GM19455 (cell line): ENCODE results near the gene ZFHX3.

ENCODE experiments used
- ATAC-seq: cut with Tn5 transposase; IDR thresholded peaks from one replicate; pipeline ENCODE4 v1.9.1; 2021; ENCODE audit not compliant: unreplicated experiment

The ZFHX3 gene

DNA sequence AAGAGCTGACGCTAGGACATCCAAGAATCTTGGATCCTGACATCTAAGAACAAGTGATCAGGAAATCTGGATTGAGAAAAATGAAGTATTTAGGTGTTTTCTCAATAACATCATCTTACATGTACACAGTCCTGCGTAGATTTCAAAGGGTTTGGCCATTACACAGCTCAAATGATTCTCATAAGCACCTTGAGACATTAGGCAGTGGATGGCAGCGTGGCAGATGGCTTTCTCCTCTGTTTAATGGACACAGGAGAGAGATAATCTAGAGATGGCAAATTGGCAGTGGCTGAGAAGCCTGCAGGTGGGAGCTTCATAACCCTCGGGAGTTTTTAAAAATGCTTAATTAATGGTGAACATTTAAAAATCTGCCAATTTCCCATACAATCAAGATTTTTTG lies 137.5 kb downstream of the ZFHX3 start:
- no peak for ATAC-seq

DNA sequence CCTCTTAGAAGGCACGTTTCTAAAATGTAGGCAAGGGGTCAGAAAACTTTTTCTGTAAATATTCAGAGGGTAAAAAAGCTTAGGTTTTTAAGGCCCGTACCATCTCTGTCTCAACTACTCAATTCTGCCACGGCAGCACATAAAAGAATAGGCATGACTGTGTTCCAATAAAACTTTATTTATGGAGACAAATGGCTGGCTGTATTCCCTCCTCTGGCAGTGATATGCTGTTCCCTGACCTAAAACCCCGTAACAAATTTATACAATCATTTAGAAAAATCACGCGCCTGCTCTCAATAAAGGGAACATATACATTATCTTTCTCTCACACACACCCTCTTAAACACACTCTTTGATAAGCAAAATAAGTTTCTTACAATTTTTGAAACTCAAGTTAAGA lies 138.7 kb downstream of the ZFHX3 start:
- ATAC-seq, result no peak

DNA sequence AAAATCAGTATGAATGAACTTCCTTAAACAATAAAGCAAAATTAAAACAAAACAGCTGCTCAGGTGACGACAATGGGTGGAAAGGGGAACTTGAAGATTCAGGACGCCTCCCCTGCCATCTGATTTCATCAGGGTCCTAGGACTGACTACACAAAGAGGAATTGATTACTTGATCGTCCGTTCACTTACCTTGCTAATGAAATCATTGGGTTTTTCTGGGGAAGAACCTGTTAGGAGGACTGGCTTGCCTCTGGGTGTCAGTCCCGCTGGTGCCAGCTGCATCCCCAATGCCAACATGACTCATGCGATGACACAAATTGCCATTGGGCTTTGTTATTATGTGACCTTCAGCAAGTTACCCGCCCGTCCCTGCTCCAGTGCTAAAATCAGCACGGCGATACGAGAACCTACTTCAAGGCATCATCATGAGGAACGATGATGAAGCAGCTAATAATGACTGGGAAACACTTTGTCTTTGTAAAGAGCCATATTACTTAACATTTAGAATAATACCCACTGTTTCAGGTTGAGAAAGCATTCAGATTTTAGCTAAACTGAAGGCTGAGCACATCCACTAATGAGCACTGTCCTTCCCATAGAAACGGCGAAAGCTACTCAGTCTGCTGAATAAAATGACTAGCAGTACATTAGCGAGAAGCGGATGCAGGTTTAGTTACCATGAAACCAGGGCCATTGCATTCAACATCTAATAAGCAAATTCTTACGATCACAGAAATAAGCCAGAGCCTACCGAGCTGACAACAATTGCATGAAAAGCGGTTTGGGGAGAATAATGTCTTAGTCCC lies 139.4 kb downstream of the ZFHX3 start:
- no peak for ATAC-seq

DNA sequence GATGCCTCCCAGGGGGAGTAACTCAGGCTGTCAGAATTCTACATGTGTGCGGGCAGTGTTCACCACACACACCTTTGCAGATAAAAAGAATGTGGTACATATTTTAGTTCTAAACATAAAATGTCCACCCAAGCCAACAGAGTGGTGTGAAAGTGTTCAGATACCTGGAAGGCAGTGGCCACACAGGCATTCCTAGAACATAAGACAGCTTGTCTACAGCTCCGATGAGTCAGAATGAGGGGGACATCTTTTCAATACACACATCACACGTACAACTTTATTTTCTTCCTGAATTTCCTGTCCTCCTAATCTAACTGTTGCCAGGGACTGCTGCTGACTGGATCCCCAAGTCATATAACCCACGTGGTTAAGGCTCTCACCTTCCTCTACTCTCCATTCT lies 142.3 kb downstream of the ZFHX3 start:
- no peak for ATAC-seq

DNA sequence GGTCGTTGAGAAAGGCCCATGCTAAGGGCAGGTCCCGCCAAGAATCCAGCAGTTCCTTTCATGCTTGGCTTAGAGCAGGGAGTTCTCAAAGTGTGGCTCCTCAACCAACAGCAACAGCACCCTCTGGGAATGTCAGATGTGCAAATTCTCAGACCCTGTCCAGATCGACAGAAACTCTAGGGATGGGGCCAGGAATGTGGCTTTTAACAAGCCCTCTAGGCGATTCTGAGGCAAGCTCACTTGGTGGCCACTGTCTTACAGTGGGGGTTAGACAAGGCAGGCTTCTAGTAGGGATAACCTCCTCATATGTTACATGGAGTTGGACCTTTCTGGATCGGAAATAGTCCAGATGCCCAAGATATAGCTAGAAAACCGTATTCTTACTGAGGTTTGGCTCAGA lies 144.8 kb downstream of the ZFHX3 start:
- ATAC-seq, result no peak

DNA sequence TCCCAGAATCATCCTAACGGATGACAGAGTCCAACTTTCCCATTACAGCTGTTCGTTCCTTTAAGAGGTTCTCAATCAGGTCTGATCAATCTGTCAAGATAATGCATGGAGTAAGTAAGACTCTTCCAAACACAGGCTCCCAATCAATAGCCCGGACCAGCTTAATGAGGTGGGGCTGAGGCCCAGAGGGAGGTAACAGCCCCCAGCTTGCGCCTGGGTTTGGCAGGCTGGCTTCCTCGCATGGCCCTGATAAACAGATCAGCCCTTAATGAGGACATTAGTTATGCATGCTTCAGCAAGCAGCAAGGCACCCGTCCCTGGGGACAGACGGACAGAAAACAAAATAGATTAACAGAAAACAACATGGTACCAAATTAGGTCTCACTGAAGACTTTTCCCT lies 145.7 kb downstream of the ZFHX3 start:
- no peak for ATAC-seq

DNA sequence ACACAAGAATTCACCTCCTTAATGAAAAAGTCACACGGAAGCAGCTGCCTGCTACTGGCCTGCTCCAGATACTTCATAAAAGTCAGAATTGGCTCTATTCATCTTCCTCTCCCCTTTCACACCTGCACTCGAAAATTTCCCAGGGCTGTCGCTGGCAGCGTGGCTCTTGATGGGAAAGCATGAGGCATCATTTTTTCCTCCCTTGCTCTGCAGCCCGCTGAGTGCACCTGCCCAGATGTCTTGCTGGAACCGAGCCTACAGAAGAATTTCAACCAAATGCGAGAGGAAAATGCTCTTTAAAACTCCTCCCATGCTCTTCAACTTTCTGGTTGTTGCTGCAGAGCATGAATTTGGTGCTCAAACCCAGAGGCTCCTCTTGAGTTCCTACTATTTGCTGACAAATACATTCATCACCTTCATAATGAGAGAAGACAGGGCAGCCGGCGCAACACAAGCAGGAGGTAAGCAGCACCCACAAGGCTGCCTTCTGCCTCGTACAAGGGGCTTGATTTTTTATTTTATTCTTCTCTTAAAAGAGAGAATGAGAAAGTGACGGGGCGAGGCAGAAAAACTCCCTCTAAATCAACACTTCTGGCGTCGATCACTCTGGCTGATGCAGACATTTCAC lies 146.8 kb downstream of the ZFHX3 start:
- no peak for ATAC-seq

DNA sequence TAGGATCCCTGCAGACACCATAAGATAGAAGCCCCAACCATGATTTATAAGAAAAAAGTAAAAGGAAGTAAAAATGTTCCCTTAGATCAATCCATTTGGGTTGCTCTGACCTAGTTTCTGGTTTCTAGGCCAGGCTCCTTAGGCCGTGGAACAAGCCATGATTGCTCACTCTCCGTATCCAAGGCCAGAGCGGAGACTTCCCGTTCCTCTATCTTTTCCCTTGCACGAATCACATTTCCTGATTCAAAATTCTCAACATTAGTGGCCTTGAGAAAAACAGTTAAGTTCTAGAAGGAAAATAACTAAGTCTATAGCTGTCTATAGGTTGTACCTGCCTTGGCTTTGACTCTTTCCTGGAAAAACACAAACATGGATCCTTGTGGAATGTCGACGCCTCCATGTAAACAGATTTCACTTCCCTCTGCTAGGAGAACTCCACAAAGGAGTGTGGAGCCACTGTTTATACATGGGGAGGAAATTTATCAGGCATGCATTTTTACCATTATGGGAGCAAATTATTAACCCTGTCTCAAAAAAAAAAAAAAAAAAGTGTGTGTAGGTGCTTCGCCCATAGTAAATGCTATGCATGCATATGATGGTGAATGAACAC lies 149.6 kb downstream of the ZFHX3 start:
- ATAC-seq, result no peak

DNA sequence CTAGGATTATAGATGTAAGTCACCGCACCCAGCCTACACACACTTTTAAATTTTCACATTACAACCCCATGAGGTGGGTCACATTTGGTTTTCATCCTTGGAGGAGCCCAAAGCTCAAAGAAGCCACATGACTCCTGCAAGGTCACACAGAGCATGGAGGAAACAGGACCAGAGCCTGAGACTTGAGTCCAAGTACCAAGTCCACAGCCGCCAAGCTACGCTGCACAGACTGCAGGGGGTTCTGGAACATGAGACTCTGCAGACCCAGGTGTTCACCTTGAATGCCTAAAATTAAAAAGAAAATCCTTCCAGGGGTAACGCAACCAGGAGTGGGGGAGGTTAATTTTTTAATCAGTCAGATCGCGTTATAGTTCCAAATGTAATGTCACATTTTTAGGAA lies 150.2 kb downstream of the ZFHX3 start:
- ATAC-seq, result no peak

DNA sequence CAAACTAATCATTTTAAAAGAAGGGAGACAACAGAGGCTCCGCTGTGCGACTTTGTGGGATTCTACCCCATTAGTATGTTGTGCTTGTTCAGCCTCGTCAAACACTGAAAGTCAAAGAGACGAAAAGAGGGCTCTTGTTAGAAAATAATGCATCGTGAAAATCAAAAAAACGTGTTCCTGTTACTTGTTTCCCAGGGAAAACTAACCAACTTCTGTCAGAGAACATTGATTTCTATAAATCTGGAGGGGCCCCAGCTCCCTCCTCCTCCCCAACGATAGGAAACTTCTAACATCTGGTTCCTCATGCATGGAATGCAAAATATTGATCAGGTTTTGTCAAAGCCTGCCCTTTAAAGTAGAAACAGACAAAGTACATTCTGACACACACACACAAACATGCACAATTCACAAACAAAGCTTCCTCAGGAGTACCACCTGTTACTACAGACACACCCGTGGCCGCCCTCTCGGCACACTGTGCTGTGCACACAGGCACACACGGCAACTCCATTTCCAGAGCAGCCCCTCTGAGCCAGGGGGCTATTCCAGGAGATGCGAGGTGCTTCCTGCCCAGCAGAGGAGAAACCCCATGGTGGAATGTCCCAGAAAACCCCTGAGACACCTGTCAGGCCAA lies 151.3 kb downstream of the ZFHX3 start:
- ATAC-seq, result no peak

DNA sequence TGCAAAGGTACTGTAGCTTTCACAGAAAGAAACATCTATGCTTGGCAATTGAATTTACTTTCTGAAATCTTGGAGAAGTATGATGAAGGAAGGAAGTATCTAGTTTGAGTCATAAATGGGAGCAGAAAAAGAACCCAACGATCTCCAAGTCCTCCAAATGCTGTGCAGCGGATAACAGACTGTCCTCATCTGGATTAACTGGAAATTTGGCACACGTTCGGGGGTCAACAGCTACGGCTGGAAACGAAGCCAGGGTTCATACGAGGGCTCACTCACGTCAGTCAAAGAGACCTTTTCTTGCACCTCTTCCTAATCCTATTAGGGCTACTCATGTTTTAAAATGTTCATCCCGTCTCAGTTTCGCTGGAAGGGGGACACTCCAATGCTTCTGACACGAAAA lies 152.0 kb downstream of the ZFHX3 start:
- ATAC-seq, result no peak

DNA sequence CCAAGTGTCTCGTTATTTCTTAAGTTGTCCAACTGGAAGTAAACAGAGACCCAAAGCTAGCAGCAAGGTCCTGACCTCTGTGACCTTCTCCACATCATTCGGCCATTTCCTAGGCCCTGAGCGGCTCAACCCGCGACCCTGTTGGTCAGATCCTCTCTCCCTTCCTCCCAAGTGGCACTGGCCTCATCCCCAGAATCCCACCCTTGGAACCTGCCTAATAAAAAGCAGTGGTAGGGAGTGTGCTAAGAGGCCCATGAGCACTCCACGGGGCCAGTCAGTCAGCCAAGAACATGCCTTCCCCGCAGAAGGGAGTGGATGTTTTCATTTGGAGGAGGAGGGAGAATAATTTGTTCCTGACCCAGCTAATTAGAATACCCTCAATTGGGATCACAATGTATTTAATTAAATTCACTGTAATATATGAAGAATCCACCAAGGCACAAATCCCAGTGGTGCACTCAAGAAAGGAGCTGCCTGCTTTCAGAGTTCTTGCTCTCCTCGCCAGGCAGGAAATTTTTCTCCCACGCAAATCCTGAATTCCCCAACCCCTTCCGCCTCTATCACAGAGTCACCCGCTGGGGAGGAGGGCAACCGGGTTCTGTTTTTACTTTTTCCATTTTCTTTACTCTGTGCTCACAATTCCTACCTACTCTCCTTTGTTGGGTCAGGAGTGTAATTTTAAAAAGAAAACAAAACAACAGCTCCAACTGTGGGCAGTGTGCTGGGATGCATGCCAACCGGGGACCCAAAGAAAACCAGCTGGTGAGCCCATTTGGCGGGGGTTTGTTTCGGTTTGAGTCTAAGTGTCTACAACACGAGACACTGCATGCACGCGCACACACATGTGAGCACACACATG lies 153.4 kb downstream of the ZFHX3 start:
- no peak for ATAC-seq

DNA sequence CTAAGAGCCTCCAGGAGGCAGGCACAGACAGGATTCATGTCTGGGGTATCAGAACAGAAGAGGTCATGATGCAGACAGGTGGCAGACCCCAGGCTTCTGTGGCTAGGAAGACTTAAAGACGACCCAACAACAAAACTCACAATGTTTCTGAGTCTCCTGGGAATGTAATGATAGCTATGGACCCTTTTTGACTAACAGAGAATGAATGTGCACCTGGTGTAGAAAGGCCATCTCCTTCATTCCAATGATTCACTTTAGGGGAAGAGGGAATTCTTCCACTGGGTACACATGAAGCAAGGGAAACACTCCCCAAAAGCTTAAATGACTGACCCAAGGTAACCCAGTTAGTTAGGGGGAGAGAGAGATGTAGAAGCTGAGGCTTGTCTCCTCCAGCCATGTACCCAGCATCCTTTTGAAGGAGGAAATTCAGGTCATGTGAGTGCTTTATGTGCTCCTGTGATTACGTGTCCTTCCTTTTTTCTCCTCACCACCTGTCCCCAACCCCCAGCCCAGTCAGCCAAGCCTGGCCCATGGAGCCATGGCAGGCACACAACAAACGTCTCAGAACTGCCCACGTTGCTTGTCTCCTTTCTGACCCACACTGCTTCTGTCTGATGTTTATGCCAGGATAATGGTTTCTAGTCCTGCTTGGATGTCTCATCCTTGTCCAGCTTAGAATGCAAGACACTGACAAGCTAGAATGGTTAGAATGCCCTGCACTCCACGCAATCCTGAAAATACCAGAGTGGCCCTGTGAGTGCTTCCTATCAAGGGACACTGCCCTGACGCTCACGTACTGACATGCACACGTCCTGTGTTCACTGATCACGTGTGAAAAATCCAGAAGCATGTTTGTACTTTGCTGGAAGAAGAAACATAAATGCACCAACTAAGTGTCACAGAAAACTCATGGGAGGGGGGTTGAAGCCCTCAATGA lies 156.4 kb downstream of the ZFHX3 start:
- no peak for ATAC-seq

DNA sequence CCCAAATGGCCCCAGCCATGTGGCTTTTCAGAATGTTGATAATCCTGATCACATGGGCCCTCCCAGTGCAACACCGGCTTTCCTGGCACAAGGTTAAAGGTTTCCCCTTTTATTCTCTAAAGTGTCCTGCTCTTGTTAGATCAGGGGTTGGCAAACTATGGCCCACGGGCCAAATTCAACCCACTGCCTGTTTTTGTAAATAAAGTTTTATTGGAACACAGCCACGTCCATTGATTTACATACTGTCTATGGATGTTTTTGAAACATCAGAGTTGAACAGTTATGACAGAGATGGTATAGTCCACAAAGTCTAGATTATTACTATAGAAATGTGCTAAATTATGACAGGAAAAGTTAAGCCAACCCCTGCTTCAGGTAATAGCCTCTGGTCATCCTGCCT lies 157.3 kb downstream of the ZFHX3 start:
- no peak for ATAC-seq

DNA sequence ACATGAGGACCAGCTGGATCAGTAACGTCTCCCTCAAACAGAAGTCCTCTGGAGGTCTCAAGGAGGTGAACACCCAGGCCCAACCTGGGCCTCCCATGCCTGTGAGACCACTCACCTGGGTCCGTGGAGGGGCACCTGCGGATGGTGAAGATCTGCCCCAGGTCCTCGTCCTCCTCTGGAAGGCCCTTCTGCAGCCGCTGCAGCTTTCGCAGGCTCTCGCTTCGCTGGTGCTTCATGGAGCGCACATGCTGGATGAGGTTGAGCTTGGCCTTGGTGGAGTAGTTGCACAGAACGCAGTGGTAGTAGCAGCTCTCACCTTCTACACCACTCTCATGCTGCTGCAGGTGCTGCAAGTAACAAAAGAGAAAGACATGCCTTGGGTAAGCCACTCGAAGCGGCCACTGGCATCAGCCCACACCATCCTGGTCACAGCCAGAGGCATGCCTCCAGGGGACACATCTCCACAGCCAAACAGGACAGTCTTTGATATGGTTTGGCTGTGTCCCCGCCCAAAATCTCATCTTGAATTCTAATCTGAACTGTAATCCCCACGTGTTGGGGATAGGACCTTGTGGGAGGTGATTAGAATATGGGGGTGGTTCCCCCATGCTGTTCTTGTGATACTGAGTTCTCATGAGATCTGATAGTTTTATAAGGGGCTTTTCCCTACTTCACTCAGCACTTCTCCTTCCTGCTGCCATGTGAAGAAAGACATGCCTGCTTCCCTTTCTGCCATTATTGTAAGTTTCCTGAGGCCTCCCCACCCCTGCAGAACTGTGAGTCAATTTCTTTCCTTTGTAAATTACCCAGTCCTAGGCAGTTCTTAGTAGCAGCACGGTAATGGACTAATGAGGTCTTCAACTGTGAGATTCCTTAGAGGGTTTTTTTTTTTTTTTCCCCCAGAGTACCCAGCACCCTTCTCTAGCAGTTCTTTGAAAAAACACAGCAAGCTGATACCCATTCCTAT lies 158.0 kb downstream of the ZFHX3 start:
- ATAC-seq, result no peak

DNA sequence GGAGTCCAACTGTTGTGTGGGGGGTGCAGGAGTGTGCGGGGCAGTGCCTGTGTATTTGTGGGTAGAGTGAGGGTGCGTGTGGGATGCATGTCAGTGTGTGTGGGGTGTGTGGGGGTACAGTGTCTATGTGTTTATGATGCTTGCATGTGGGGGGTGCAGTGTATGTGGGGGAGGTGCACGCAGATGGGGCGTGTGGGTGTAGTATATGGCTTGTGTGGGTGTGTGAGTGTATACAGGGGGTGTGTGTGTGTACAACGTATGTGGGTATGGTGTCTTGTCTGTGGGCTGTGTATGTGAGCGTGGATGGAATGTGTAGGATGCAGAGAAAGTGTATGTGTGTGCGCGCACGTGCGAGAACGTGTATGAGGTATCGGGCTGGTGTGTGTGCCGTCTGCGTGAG lies 160.4 kb downstream of the ZFHX3 start:
- no peak for ATAC-seq

DNA sequence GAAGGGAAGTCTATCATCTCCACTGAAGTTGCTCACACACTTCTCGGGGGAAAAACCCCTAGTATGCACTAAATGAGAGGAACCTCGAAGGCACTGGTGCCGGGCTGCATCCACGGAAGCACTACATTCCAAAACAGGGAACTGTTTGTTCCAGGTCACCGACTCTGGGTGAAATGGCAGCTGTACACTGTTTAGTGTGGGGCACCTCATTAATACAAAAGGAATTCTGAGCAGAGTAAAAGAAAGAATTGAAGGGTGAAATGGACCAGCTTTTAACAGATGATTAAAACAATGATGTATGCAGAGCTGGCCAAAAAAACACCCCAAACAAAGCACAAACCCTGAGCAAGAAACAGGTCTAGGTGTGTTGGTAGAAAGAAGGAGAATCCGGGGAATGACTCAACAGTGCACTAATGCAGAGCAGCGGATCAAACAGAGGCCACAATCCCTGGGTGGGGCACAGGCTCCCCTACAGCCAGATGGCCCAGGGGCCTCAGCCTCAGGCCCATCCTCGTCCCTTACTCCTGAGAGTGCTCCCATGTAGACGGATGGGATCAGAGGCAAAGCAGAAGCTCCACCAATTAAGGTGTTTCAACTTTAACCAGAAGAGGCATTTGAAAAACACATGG lies 161.5 kb downstream of the ZFHX3 start:
- ATAC-seq, result no peak

DNA sequence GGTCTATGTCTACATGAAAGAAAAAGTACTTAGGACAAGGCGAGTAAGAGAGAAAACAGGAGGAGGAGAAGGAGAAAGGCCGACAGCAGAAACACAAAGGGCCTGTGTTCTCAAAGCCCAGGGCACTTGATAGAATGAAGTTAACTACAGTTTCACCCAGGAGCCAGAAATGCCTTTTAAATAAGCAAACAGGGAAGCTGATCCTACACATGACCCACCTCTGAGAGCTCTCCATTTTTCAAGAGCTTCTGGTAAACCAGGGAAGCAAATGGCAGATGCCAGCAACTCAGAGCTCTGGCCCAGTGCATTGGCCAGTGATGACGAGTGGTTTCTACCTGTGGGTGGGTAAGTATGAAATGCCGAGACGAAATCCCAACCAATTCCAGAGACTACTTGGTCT lies 163.4 kb downstream of the ZFHX3 start:
- ATAC-seq, result no peak
